ENCODE data around the gene SMPX. TPM values are rescaled to one million over a fixed set of nuclear protein-coding genes. Genes with fewer than 3 reads are reported as not detected.

Gene SMPX
- total and polyA plus RNA-seq, 2 of the 4 experiments (the other 2 are of a cell fraction): not detected

DNA sequence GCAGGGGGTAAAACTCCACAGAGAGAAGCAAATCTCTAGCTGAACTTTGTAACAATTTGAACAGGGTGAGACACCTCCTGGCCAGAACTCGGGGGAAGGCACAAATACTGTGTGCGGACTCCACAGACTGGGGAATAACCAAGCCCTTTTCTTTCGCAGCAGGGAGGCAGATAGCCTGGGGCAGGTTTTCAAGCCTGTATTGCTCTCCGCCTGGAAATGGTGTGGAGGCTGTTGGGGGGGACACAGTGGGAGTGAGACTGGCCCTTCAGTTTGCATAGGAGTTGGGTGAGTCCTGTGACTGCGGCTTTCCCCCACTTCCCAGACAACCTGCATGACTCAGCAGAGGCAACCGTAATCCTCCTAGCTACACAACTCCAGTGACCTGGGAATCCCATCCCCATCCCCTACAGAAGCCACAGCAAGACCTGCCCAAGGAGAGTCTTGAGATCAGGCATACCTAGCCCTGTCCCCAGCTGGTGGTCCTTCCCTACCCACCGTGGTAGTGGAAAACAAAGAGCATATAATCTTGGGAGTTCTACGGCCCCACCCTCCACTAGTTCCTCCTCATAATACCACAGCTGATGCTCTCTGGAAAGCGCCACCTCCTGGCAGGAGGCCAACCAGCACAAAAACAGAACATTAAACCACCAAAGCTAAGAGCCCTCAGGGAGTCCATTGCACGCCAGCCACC, 12.9 kb upstream of the SMPX start:
- in situ Hi-C loops (cut with MboI; ENCODE audit: low sequenced_read_pairs): no loop called here
- H4K91ac ChIP-seq (ENCODE audit: insufficient read depth, low read depth, low read length): no peak overlapping the region
- no peak overlapping the region for H3K56ac ChIP-seq (ENCODE audit: extremely low read depth, insufficient read depth, low read length)
- no peak overlapping the region for H2BK20ac ChIP-seq (ENCODE audit: low read depth, low read length)
- H3K14ac ChIP-seq (replicated peaks; ENCODE audit: low read depth, low read length): no peak overlapping the region
- H3K4ac ChIP-seq (ENCODE audit: low read depth, low read length): no peak overlapping the region
- H3K36me3 ChIP-seq (ENCODE audit: control insufficient read depth, insufficient read depth, low read length): no peaks in the 10 kb centered on the region
- no CpG with 5 or more reads among the region's 10 CpGs for WGBS, 2 experiments (ENCODE audit: extremely low coverage in 2 of 2, insufficient read length in 1 of 2)
- intact Hi-C loops (cut with micrococcal nuclease): no loop called here
- H3K9ac ChIP-seq (ENCODE audit: low read depth, low read length): no peak overlapping the region
- no peak overlapping the region for H4K5ac ChIP-seq (ENCODE audit: low read depth, low read length)
- H2AFZ ChIP-seq (replicated peaks; ENCODE audit: low read length, poor library complexity): no peak overlapping the region
- ChIA-PET CTCF (interaction anchor here (0.7 kb wide), 1 partner anchor 16 kb away, joined by 3 read pairs; no protein-coding TSS in a partner anchor), POLR2A (ENCODE audit: unreplicated experiment) (no interaction called here)
- no peak overlapping the region for H3K18ac ChIP-seq (ENCODE audit: low read depth, low read length)
- no peak overlapping the region for H2BK5ac ChIP-seq (ENCODE audit: low read depth, low read length, poor library complexity, severe bottlenecking)
- no peak overlapping the region for H2BK120ac ChIP-seq (ENCODE audit: low read depth, low read length)
- TF ChIP-seq, protein P1, sequence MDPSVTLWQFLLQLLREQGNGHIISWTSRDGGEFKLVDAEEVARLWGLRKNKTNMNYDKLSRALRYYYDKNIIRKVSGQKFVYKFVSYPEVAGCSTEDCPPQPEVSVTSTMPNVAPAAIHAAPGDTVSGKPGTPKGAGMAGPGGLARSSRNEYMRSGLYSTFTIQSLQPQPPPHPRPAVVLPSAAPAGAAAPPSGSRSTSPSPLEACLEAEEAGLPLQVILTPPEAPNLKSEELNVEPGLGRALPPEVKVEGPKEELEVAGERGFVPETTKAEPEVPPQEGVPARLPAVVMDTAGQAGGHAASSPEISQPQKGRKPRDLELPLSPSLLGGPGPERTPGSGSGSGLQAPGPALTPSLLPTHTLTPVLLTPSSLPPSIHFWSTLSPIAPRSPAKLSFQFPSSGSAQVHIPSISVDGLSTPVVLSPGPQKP (IDR thresholded peaks at IDR 0.05; ENCODE audit: borderline replicate concordance, low read depth, low read length): no peak
- TF ChIP-seq SMC3 (IDR thresholded peaks at IDR 0.05; ENCODE audit: low read depth, low read length) (no peak), RFX5 (IDR thresholded peaks at IDR 0.05; ENCODE audit: low read depth, low read length) (no peak), BHLHE40 (IDR thresholded peaks at IDR 0.05; ENCODE audit: low read depth, low read length) (no peak), CEBPB (IDR thresholded peaks at IDR 0.05; ENCODE audit: low read depth, low read length) (no peak), CHD1 (IDR thresholded peaks at IDR 0.05; ENCODE audit: low read depth, low read length) (no peak), RCOR1 (IDR thresholded peaks at IDR 0.05; ENCODE audit: insufficient replicate concordance, low read length) (no peak), RAD21 (IDR thresholded peaks at IDR 0.05; ENCODE audit: low read length) (no peak), MAZ (IDR thresholded peaks at IDR 0.05; ENCODE audit: borderline replicate concordance, low read depth, low read length) (no peak), MXI1 (IDR thresholded peaks at IDR 0.05; ENCODE audit: borderline replicate concordance, low read depth, low read length) (no peak), NFE2L2 (IDR thresholded peaks at IDR 0.05; ENCODE audit: low read depth, low read length) (no peak), FOS (IDR thresholded peaks at IDR 0.05; ENCODE audit: low read depth, low read length) (no peak), MAFK (IDR thresholded peaks at IDR 0.05; ENCODE audit: low read depth, low read length) (no peak), POLR2A (IDR thresholded peaks at IDR 0.05; ENCODE audit: low read depth, low read length) (no peak)
- TF ChIP-seq, protein P2, sequence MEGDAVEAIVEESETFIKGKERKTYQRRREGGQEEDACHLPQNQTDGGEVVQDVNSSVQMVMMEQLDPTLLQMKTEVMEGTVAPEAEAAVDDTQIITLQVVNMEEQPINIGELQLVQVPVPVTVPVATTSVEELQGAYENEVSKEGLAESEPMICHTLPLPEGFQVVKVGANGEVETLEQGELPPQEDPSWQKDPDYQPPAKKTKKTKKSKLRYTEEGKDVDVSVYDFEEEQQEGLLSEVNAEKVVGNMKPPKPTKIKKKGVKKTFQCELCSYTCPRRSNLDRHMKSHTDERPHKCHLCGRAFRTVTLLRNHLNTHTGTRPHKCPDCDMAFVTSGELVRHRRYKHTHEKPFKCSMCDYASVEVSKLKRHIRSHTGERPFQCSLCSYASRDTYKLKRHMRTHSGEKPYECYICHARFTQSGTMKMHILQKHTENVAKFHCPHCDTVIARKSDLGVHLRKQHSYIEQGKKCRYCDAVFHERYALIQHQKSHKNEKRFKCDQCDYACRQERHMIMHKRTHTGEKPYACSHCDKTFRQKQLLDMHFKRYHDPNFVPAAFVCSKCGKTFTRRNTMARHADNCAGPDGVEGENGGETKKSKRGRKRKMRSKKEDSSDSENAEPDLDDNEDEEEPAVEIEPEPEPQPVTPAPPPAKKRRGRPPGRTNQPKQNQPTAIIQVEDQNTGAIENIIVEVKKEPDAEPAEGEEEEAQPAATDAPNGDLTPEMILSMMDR (conservative IDR thresholded peaks at IDR 0.05; ENCODE audit: low read depth, low read length): no peak
- TF ChIP-seq, protein P3, sequence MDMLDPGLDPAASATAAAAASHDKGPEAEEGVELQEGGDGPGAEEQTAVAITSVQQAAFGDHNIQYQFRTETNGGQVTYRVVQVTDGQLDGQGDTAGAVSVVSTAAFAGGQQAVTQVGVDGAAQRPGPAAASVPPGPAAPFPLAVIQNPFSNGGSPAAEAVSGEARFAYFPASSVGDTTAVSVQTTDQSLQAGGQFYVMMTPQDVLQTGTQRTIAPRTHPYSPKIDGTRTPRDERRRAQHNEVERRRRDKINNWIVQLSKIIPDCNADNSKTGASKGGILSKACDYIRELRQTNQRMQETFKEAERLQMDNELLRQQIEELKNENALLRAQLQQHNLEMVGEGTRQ (IDR thresholded peaks at IDR 0.05; ENCODE audit: low read depth, low read length): no peak
- H2AK5ac ChIP-seq (ENCODE audit: low read depth, low read length): no peak overlapping the region
- no peaks in the 10 kb centered on the region for H3K9me1 ChIP-seq (ENCODE audit: insufficient read depth, low read length)
- H3K9me3 ChIP-seq (ENCODE audit: control insufficient read depth, insufficient read depth, low read length): no peaks in the 10 kb centered on the region
- H3K27me3 ChIP-seq (ENCODE audit: control insufficient read depth, insufficient read depth, low read length): peaks cover 2% of the 10 kb centered on the region; the same call in 1 of the 2 replicates
- no TSS peak for BruUV-seq (replicated peaks)
- no peak for DNase-seq
- no peak overlapping the region for H3K4me2 ChIP-seq (ENCODE audit: low read depth, low read length)
- no peak for ATAC-seq (ENCODE audit: low read depth)
- no peaks in the 10 kb centered on the region for H4K20me1 ChIP-seq (ENCODE audit: insufficient read depth, low read length)
- dilution Hi-C loops (cut with HindIII; ENCODE audit: low sequenced_read_pairs, unreplicated experiment): no loop called here
- no peaks in the 10 kb centered on the region for H3K79me1 ChIP-seq (ENCODE audit: low read depth in 1 of 2, low read length in 2 of 2)
- H4K8ac ChIP-seq (ENCODE audit: low read depth in 2 of 2, low read length in 2 of 2): no peak overlapping the region
- H3K27ac ChIP-seq (ENCODE audit: insufficient read depth, low read length): no peak overlapping the region
- H2BK15ac ChIP-seq (ENCODE audit: low read depth, low read length): no peak overlapping the region
- no peak overlapping the region for H3K4me3 ChIP-seq (ENCODE audit: insufficient read depth, low read depth, low read length)
- no peak overlapping the region for H2AK9ac ChIP-seq (replicated peaks; ENCODE audit: low read depth, low read length, poor library complexity)
- H3K23ac ChIP-seq (ENCODE audit: low read depth, low read length): no peak overlapping the region
- no peaks in the 10 kb centered on the region for H3K4me1 ChIP-seq (ENCODE audit: control insufficient read depth, insufficient read depth, low read length)
